ENCODE results near the gene SEC14L1.

Gene SEC14L1

DNA sequence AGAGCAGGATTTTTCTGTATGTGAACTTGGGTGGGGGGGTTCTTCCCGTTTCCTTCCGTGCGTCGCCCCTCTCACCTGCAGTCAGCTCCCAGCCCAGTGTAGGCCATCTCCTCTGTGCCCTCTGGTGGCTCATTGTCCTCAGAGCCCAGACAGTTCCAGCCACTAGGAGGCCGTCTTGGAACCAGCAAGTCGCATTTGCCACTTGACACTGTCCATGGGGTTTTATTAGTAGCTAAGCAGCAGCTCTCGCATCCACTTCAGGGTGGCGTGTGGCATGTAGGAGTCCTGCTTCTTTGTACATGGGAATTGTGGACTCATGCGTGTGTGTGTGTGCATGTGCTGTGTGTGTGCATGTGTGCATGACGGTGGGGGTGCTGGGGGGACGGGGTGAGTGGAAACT is 74.0 kb downstream of the SEC14L1 start:
- DNase-seq (ENCODE audit: low spot score), result no peak

- no peak for DNase-seq (ENCODE audit: low spot score)
Observed at GRCh38 chr17:77215281-77215680, 74.5 kb downstream of the SEC14L1 start.

DNA sequence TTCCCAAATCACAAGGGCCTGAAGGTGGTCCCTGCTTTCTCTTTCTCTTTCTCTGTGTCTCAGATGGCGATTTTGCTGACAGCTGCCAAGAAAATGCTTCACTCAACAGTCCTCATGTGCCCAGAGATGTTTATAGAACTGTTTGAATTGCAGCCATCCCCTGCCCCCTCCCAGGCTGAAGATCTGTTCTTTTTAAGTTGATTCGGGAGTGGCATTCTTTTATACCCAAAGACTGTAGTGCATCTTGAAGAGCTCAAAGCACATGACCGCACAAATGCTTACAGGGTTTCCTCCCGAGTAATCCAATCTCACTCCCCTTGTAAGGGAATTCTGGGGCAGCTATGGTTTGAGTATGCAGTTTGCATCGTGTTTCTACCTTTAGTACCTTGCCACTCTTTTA is 75.7 kb downstream of the SEC14L1 start:
- DNase-seq (ENCODE audit: low spot score), result no peak

- DNase-seq (ENCODE audit: low spot score), result no peak
Observed at GRCh38 chr17:77217123-77217522, 76.4 kb downstream of the SEC14L1 start.

DNA sequence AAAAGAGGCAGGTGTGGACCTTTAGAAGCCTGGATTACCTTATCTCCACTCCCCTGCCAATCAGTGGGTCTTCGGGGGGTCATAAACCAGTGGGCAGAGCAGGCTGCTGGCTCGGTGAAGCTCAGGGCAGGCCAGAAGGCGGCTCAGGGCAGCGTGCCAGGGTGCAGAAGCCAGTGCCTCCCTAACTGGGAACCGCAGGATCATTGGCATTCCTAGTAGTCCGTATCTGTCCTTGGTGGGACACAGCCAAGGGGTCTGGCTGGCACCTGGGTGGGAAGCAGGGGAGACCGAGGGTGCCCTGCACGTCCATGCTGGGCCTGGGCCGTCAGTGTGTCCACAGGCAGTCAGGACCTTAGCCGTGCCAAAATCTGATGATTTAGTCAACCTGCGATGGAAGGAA is 76.8 kb downstream of the SEC14L1 start:
- no peak for DNase-seq (ENCODE audit: low spot score)

GRCh38 chr17:77218902-77219301 is 78.1 kb downstream of the SEC14L1 start:
- no peak for DNase-seq (ENCODE audit: low spot score)

DNA sequence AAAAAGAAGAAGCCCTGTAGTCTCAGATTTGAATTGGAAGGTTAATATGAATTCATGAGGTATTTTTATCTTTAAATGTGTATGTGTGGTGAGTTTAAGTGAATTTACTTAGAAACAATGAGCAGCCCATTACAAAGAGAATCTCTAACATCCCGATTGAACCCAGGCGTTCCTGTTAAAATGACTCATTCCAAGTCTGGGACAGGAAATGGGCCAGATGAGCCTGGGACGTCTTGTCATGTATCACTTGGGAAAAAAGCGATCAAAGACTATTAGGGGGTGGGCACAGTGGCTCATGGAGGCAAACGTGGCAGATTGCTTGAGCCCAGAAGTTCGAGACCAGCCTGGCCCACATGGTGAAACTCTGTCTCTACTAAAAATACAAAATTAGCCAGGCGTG is 81.6 kb downstream of the SEC14L1 start:
- DNase-seq (ENCODE audit: low spot score), result no peak

- no peak for DNase-seq (ENCODE audit: low spot score)
Observed at GRCh38 chr17:77223642-77224420, 83.1 kb downstream of the SEC14L1 start.

- no peak for DNase-seq (ENCODE audit: low spot score)
Observed at GRCh38 chr17:77225265-77225664, 84.5 kb downstream of the SEC14L1 start.

GRCh38 chr17:77227461-77228240 is 86.9 kb downstream of the SEC14L1 start:
- no peak for DNase-seq (ENCODE audit: low spot score)

DNA sequence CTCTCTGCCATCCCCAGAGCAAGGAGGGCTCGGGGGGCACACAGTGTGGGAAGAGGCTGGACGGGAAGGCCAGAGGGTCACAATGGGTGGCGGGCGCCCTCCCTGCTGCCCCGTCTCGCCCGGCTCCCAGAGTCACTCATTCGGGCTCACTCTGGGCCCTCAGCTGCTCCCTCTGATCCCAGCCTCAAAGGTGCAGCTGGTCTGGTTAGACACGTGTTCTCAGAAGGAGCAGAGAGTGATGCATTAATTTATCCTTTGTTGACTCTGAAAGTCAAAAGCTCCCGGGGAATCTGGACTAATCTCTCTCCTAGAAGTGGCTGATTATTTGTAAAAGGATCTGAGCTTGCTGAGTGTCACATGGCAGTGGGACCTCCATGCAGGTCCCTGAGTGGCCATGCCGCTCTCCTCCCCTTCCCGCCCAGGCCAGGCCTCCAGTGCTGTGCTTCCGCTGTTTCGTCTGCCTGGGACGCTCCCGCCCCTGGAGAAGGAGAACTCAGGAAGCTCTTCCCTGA is 87.5 kb downstream of the SEC14L1 start:
- no peak for DNase-seq (ENCODE audit: low spot score)

GRCh38 chr17:77228816-77229215 is 88.0 kb downstream of the SEC14L1 start:
- no peak for DNase-seq (ENCODE audit: low spot score)

DNA sequence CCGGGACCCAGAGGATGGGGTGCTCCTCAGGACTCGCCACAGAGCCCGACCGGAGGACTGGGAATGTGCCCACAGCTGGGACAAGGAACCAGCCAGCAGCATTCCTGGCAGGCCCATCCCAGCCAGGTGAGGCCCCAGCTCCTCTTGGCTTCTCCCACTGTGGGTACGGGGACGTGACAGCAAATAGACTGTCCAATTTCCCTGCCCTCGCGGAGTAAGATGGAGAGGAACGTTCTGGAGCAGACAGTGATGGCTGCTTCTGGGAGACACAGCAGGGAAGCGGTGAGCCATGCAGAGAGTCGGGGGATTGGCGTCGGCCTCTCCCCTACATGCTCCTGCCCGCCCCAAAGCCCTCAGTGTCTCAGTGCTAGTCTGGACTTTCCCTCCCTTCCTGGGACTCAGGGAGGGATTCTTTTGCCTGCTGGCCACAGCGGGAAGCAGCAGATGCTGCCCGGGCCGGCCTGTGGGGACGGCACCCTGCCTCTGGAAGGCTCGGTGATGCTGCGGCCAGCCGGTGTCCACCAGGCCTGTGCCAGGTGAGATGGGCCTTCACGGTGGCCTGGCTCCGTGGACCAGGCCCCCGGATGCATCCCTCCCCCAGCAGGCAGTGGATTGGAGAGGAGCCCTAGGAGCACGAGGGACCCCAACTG is 89.1 kb downstream of the SEC14L1 start:
- no peak for DNase-seq (ENCODE audit: low spot score)

DNA sequence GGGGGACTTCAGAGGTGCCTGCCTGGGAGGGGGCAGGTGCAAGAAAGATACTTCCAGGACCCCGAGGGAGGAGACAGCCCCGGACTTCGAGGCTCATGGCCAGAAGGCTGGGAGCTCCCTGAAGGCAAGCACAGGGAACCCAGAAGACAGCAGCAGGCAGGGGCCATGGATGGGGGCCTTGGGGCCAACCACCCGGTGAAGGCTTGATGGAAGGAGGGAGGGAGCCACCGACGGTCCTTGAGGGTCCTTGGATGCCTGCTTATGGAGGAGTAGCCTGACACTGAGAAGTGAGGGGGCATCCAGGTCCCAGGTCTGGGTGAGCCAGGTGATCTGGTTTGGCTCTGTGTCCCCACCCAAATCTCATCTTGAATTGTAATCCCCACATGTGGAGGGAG is 89.7 kb downstream of the SEC14L1 start:
- DNase-seq (ENCODE audit: low spot score), result no peak

DNA sequence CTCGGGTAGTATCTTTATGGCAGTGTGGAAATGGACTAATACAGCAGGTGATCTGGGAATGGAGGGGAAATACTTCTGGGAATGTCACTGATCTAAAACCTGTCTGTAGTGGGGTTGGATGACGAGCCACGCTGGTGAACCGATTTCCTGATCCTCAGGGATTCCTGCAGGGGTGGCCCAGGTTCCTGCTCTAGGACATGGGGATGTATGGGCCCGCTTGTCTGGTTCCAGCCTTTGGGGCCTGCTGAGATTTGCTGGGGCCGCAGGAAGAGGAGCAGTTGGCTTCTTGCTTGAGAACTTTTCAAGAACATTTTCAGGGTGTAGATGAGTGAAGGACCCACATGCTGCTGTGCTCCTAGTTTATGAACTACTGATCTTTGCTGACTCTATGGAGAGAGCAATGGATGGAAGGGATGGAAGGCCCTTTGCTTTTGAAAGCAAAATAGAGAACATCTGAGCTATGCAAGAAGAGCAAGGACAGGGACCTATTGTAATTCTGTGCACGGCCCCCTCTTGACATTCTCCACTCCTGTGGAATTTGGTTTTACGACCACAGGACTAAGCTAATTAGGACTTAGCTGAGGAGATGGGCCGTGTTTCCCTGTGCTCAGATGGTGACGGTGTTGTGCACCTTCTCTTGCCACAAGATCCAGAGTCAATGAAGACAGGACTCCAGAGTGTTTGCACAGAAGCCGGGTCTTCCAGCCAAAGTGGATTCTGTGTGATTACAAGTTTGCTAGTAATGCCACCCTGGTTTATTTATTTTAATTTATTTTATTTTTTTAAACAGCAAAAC is 90.5 kb downstream of the SEC14L1 start:
- DNase-seq (ENCODE audit: low spot score), result no peak

DNA sequence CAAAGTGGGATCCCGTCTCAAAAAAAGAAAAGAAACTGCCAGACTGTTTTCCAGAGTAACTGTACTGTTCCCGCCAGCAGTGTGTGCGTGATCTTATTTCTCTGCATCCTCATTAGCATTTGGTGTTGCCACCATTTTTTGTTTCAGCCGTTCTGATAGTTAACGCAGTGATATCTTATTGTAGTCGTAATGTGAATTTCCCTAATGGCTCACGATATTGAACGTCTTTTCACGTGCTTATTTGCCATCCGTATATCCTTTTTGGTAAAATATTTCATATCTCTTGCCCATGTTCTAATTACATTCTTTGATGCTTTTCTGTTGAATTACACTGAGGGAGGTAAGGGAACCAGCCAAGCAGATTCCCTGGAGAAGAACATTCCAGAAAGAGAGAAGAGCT is 92.4 kb downstream of the SEC14L1 start:
- no peak for DNase-seq (ENCODE audit: low spot score)

- no peak for DNase-seq (ENCODE audit: low spot score)
Observed at GRCh38 chr17:77233635-77234334, 93.0 kb downstream of the SEC14L1 start.

DNA sequence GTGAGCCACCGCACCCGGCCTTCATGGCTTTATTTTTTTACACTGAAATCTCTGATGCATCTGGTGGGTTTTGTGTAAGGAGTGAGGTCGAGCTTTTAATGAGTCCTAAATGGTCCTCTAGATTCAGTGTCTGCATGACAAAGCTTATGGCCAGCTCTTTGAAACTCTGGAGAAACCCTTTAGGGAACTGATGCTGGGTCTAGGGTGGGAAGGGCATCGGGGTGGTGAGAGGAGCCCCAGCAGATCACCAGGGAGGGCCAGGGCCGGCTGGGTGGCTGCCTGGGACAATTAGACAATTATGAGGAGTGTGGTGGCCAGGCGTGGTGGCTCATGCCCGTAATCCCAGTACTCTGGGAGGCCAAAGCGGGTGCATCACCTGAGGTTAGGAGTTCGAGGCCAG is 93.9 kb downstream of the SEC14L1 start:
- DNase-seq (ENCODE audit: low spot score), result no peak

GRCh38 chr17:77235370-77235941 is 94.7 kb downstream of the SEC14L1 start:
- no peak for DNase-seq (ENCODE audit: low spot score)

DNA sequence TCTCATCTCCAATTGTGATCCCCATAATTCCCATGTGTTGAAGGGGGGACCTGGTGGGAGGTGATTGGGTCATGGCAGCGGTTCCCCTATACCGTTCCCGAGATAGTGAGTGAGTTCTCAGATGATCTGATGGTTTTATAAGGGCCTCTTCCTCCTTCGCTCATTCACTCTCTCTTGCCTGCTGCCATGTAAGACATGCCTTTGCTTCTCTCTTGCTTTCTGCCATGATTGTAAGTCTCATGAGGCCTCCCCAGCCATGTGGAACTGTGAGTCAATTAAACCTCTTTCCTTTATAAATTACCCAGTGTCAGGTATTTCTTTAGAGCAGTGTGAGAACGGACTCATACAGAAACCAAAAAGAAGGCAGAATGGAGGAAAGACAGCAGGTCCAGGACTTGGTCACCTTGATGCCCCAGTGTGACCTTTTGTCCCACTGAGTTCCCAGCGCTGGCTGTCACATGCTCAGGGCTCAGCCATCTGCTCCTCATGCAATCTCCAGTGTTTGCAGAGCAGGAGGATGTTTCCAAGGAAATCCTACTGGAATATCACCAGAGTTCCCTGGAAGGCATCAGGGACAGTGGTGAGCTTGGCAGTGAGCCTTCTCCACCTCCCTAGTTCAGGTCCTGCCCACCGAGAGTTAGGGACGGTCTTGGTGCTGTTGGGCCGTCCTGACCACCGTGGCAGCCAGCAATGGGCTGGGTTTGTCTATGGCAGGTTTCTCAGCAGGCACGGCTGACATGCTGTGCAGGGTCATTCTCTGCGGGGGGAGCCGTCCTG is 96.7 kb downstream of the SEC14L1 start:
- DNase-seq (ENCODE audit: low spot score), result no peak

All from COLO829 (cell line).